Measurements from ENCODE around the gene WDR45.
"Not testable (repeated sequence)": the region's sequence is repeated elsewhere in the genome, so short reads cannot be mapped to it uniquely, and the experiment has no call there.

Gene WDR45

GRCh38 chrX:49079489-49080428, at the start of gene WDR45:
Gene WDR45 (minus strand): TSS chrX:49079887. CDS start chrX:49078095, 1,792 bp downstream.
- TF ChIP-seq CTCF (IDR thresholded peaks at IDR 0.05; ENCODE audit: extremely low read depth, missing control alignments), result no peak
- peak; percentile 77 for DNase-seq (ENCODE audit: low spot score)

GRCh38 chrX:49129427-49129826, 49.7 kb upstream of the WDR45 start:
- no peak for TF ChIP-seq CTCF (IDR thresholded peaks at IDR 0.05; ENCODE audit: extremely low read depth, missing control alignments)
- DNase-seq (ENCODE audit: low spot score), result no peak

GRCh38 chrX:49127742-49128258, 48.1 kb upstream of the WDR45 start:
- DNase-seq (ENCODE audit: low spot score), result not testable (repeated sequence)

GRCh38 chrX:49122499-49122898, 42.8 kb upstream of the WDR45 start:
- no peak for TF ChIP-seq CTCF (IDR thresholded peaks at IDR 0.05; ENCODE audit: extremely low read depth, missing control alignments)
- no peak for DNase-seq (ENCODE audit: low spot score)

- no peak for DNase-seq (ENCODE audit: low spot score)
- no peak for TF ChIP-seq CTCF (IDR thresholded peaks at IDR 0.05; ENCODE audit: extremely low read depth, missing control alignments)
These were observed 40.4 kb upstream of the WDR45 start for GRCh38 chrX:49120091-49120490.

GRCh38 chrX:49117581-49117980, 37.9 kb upstream of the WDR45 start:
- DNase-seq (ENCODE audit: low spot score), result no peak
- TF ChIP-seq CTCF (IDR thresholded peaks at IDR 0.05; ENCODE audit: extremely low read depth, missing control alignments), result no peak

- DNase-seq (ENCODE audit: low spot score), result no peak
- no peak for TF ChIP-seq CTCF (IDR thresholded peaks at IDR 0.05; ENCODE audit: extremely low read depth, missing control alignments)
These were observed 37.0 kb upstream of the WDR45 start for GRCh38 chrX:49116716-49117115.

Measured in GM20000 (cell line).